WTC11 (cell line): ENCODE data around the gene TRIM9. TPM values are rescaled to one million over a fixed set of nuclear protein-coding genes. Genes with fewer than 3 reads are reported as not detected.

Source experiments
- ATAC-seq: fragments of 200-7000 bp; cut with Tn5 transposase; 2 replicates; pipeline ENCODE4 v1.10.0; 2021; ENCODE audit warnings: mild to moderate bottlenecking, moderate library complexity
- CTCF ChIA-PET: fragments of 300-600 bp; sonication (Branson Sonifier 250); formaldehyde crosslinking; loops from one replicate; lab custom pipeline; 2021; ENCODE audit warnings: antibody characterized with exemption; lab: Charles Lee
- POLR2A ChIA-PET: fragments of 350-600 bp; sonication (Branson Sonifier 250); formaldehyde crosslinking; loops from one replicate; lab custom pipeline; 2021; ENCODE audit warnings: antibody characterized with exemption; lab: Charles Lee
- DNase-seq: peaks from one replicate; pipeline ENCODE4 v3.0.0; 2021; ENCODE audit warnings: low spot score
- H3K27ac Mint-ChIP-seq: 2 replicates; pipeline ENCODE4 v1.8.0; 2021; ENCODE audit warnings: mixed read lengths
- H3K27me3 Mint-ChIP-seq: 2 replicates; pipeline ENCODE4 v1.8.0; 2021; ENCODE audit warnings: low read depth, mild to moderate bottlenecking, moderate library complexity, mixed read lengths
- H3K36me3 Mint-ChIP-seq: 2 replicates; pipeline ENCODE4 v1.8.0; 2021; ENCODE audit warnings: mixed read lengths
- H3K4me1 Mint-ChIP-seq: 2 replicates; pipeline ENCODE4 v1.8.0; 2022; ENCODE audit warnings: mixed read lengths
- H3K4me3 Mint-ChIP-seq: 2 replicates; pipeline ENCODE4 v1.8.0; 2021; ENCODE audit warnings: mild to moderate bottlenecking, moderate library complexity, mixed read lengths
- H3K9me3 Mint-ChIP-seq: 2 replicates; pipeline ENCODE4 v1.8.0; 2021; ENCODE audit warnings: mixed read lengths
- CBFB ChIP-seq: sonication (generic); formaldehyde crosslinking; IDR thresholded peaks from 2 replicates; pipeline ENCODE4 v1.8.1; 2022; ENCODE audit warnings: mild to moderate bottlenecking, low read depth, missing genetic modification reagents
- CREB1 ChIP-seq: sonication (generic); formaldehyde crosslinking; IDR thresholded peaks from 2 replicates; pipeline ENCODE4 v1.8.0; 2023; ENCODE audit warnings: mild to moderate bottlenecking, missing genetic modification reagents
- ELF4 ChIP-seq: sonication (generic); formaldehyde crosslinking; IDR thresholded peaks from 2 replicates; pipeline ENCODE4 v1.8.1; 2022; ENCODE audit warnings: low read depth, mild to moderate bottlenecking, moderate library complexity, missing genetic modification reagents
- ETV6 ChIP-seq: sonication (generic); formaldehyde crosslinking; IDR thresholded peaks from 2 replicates; pipeline ENCODE4 v1.8.1; 2022; ENCODE audit warnings: mild to moderate bottlenecking, missing genetic modification reagents
- GABPB1 ChIP-seq: sonication (generic); formaldehyde crosslinking; IDR thresholded peaks from 2 replicates; pipeline ENCODE4 v1.8.1; 2023; ENCODE audit warnings: mild to moderate bottlenecking, missing genetic modification reagents
- HMGA2 ChIP-seq: fragments of 250-450 bp; sonication (Bioruptor Pico); IDR thresholded peaks from 2 replicates; pipeline ENCODE4 v1.4.0; 2021; ENCODE audit warnings: mild to moderate bottlenecking, moderate library complexity
- JAZF1 ChIP-seq: fragments of 250-450 bp; sonication (Bioruptor Pico); IDR thresholded peaks from 2 replicates; pipeline ENCODE4 v1.9.0; 2021; ENCODE audit warnings: moderate library complexity, mild to moderate bottlenecking, inconsistent platforms
- NR1H2 ChIP-seq: sonication (generic); formaldehyde crosslinking; IDR thresholded peaks from 2 replicates; pipeline ENCODE4 v1.9.0; 2021; ENCODE audit warnings: mild to moderate bottlenecking, moderate library complexity, missing genetic modification reagents
- NR2C2 ChIP-seq: sonication (generic); formaldehyde crosslinking; IDR thresholded peaks from 2 replicates; pipeline ENCODE4 v1.8.0; 2022; ENCODE audit warnings: mild to moderate bottlenecking, missing genetic modification reagents
- TEAD4 ChIP-seq: sonication (generic); formaldehyde crosslinking; IDR thresholded peaks from 2 replicates; pipeline ENCODE4 v1.8.0; 2022; ENCODE audit warnings: mild to moderate bottlenecking, missing genetic modification reagents
- ZNF219 ChIP-seq: sonication (generic); formaldehyde crosslinking; IDR thresholded peaks from 2 replicates; pipeline ENCODE4 v1.8.0; 2023; ENCODE audit warnings: missing genetic modification reagents, mild to moderate bottlenecking, borderline replicate concordance
- ZNF416 ChIP-seq: fragments of 250-450 bp; sonication (Bioruptor Pico); IDR thresholded peaks from 2 replicates; pipeline ENCODE4 v1.9.0; 2021; ENCODE audit warnings: mild to moderate bottlenecking, inconsistent platforms
- total RNA-seq: library from RNA; stranded (reverse); gene quantifications from 3 replicates; pipeline ENCODE4 v1.2.3, GENCODE V29; 2021
- TF ChIP-seq, protein P1 (sequence below): fragments of 250-450 bp; sonication (Bioruptor Pico); IDR thresholded peaks from 2 replicates; pipeline ENCODE4 v1.9.0; 2021; ENCODE audit warnings: mild to moderate bottlenecking
- TF ChIP-seq, protein P2 (sequence below): sonication (generic); formaldehyde crosslinking; IDR thresholded peaks from 2 replicates; pipeline ENCODE4 v1.8.0; 2023; ENCODE audit warnings: missing genetic modification reagents, mild to moderate bottlenecking, borderline replicate concordance
- TF ChIP-seq, protein P3 (sequence below): sonication (generic); formaldehyde crosslinking; IDR thresholded peaks from 2 replicates; pipeline ENCODE4 v1.8.1; 2022; ENCODE audit warnings: low read depth, mild to moderate bottlenecking, moderate library complexity, missing genetic modification reagents, borderline replicate concordance
- TF ChIP-seq, protein P4 (sequence below): fragments of 250-450 bp; sonication (Bioruptor Pico); IDR thresholded peaks from 2 replicates; pipeline ENCODE4 v1.9.0; 2021; ENCODE audit warnings: mild to moderate bottlenecking
- TF ChIP-seq, protein P5 (sequence below): sonication (generic); formaldehyde crosslinking; IDR thresholded peaks from 2 replicates; pipeline ENCODE4 v1.8.0; 2022; ENCODE audit warnings: missing genetic modification reagents
- TF ChIP-seq, protein P6 (sequence below): sonication (generic); formaldehyde crosslinking; IDR thresholded peaks from 2 replicates; pipeline ENCODE4 v1.8.1; 2022; ENCODE audit warnings: missing genetic modification reagents, borderline replicate concordance
- TF ChIP-seq, protein P7 (sequence below): sonication (generic); formaldehyde crosslinking; IDR thresholded peaks from 2 replicates; pipeline ENCODE4 v1.8.1; 2023; ENCODE audit warnings: mild to moderate bottlenecking, missing genetic modification reagents, moderate library complexity

The TRIM9 gene
- total RNA-seq, 1 experiment from 2014 or later, result 4.0 TPM

DNA sequence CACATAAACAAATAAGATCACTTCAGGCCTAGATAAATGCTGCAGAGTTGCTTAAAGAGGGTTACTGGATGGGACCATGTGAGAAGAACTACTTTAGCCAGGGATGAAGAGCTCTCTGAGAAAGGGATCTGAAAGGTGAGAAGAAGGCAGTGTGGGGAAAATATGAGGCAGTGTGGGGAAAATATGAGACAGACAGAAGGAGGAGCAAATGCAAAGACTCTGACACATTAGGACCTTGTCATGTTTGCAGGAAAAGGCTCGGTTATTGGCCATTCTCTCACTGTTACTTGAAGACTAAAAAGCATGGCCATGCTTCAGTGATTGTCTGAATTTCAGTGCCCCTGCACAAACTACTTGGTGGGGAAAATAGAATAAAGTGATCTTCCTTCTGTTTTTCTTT lies 22.7 kb upstream of the TRIM9 start (continued):
- TF ChIP-seq, protein P1, sequence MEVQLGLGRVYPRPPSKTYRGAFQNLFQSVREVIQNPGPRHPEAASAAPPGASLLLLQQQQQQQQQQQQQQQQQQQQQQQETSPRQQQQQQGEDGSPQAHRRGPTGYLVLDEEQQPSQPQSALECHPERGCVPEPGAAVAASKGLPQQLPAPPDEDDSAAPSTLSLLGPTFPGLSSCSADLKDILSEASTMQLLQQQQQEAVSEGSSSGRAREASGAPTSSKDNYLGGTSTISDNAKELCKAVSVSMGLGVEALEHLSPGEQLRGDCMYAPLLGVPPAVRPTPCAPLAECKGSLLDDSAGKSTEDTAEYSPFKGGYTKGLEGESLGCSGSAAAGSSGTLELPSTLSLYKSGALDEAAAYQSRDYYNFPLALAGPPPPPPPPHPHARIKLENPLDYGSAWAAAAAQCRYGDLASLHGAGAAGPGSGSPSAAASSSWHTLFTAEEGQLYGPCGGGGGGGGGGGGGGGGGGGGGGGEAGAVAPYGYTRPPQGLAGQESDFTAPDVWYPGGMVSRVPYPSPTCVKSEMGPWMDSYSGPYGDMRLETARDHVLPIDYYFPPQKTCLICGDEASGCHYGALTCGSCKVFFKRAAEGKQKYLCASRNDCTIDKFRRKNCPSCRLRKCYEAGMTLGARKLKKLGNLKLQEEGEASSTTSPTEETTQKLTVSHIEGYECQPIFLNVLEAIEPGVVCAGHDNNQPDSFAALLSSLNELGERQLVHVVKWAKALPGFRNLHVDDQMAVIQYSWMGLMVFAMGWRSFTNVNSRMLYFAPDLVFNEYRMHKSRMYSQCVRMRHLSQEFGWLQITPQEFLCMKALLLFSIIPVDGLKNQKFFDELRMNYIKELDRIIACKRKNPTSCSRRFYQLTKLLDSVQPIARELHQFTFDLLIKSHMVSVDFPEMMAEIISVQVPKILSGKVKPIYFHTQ (CRISPR knock-in tag), result no peak
- TF ChIP-seq HMGA2, result no peak

DNA sequence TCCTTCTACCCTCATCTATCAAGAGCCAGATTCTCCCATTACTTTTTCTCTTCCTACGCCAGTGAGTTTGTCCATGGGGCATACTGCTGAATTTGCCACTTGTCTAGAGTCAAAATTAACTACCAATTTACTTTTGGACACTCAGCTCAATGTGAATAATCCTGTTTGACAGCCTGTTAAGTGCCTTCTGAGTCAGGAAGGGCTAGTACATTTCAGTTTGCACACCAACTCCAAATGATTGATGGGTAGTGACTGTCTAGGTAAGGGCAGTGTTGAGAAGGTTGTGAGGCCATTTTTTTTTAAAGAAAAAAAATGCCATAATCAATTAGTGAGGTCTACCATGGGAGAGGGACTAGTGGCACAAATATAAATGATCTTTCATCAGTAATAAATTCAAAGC lies 21.8 kb upstream of the TRIM9 start:
- no peak overlapping the region for H3K27ac Mint-ChIP-seq
- CTCF ChIA-PET, result no interaction called here
- no peaks in the 10 kb centered on the region for H3K36me3 Mint-ChIP-seq
- no peak for TF ChIP-seq TEAD4 (CRISPR knock-in tag)
- no peak for TF ChIP-seq JAZF1 (CRISPR knock-in tag)
- TF ChIP-seq, protein P2, sequence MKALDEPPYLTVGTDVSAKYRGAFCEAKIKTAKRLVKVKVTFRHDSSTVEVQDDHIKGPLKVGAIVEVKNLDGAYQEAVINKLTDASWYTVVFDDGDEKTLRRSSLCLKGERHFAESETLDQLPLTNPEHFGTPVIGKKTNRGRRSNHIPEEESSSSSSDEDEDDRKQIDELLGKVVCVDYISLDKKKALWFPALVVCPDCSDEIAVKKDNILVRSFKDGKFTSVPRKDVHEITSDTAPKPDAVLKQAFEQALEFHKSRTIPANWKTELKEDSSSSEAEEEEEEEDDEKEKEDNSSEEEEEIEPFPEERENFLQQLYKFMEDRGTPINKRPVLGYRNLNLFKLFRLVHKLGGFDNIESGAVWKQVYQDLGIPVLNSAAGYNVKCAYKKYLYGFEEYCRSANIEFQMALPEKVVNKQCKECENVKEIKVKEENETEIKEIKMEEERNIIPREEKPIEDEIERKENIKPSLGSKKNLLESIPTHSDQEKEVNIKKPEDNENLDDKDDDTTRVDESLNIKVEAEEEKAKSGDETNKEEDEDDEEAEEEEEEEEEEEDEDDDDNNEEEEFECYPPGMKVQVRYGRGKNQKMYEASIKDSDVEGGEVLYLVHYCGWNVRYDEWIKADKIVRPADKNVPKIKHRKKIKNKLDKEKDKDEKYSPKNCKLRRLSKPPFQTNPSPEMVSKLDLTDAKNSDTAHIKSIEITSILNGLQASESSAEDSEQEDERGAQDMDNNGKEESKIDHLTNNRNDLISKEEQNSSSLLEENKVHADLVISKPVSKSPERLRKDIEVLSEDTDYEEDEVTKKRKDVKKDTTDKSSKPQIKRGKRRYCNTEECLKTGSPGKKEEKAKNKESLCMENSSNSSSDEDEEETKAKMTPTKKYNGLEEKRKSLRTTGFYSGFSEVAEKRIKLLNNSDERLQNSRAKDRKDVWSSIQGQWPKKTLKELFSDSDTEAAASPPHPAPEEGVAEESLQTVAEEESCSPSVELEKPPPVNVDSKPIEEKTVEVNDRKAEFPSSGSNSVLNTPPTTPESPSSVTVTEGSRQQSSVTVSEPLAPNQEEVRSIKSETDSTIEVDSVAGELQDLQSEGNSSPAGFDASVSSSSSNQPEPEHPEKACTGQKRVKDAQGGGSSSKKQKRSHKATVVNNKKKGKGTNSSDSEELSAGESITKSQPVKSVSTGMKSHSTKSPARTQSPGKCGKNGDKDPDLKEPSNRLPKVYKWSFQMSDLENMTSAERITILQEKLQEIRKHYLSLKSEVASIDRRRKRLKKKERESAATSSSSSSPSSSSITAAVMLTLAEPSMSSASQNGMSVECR (CRISPR knock-in tag), result no peak
- TF ChIP-seq ZNF219, result no peak
- TF ChIP-seq, all 79 proteins: peak for 0
- H3K4me3 Mint-ChIP-seq, result no peak overlapping the region
- H3K27me3 Mint-ChIP-seq, result no peaks in the 10 kb centered on the region
- ATAC-seq (no peak), DNase-seq (no peak)
- peaks cover 24% of the 10 kb centered on the region for H3K4me1 Mint-ChIP-seq
- POLR2A ChIA-PET, result no interaction called here
- H3K9me3 Mint-ChIP-seq, result no peaks in the 10 kb centered on the region

DNA sequence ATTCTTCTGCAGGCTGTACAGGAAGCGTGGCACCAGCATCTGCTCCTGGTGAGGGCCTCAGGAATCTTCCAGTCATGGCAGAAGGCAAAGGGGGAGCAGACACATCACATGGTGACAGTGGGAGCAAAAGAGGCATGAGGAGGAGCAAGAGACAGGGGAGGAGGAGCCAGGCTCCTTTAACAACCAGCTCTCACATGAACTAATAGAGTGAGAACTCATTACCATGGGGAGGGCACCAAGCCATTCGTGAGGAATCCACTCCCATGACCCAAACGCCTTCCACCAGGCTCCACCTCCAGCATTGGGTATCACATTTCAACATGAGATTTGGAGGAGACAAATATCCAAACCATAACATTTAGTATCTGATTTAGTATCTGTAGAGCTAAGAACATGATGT lies 14.7 kb upstream of the TRIM9 start:
- H3K27ac Mint-ChIP-seq, result no peak overlapping the region
- POLR2A ChIA-PET, result no interaction called here
- ATAC-seq (peak; percentile 82), DNase-seq (no peak)
- no peaks in the 10 kb centered on the region for H3K36me3 Mint-ChIP-seq
- no peak overlapping the region for H3K4me3 Mint-ChIP-seq
- H3K4me1 Mint-ChIP-seq, result peaks cover 3% of the 10 kb centered on the region
- H3K9me3 Mint-ChIP-seq, result peaks cover 5% of the 10 kb centered on the region; the same call in 1 of the 2 replicates
- H3K27me3 Mint-ChIP-seq, result no peaks in the 10 kb centered on the region; the same call in 1 of the 2 replicates
- CTCF ChIA-PET, result interaction anchor here (0.6 to 1.0 kb wide), 2 partner anchors 15 to 667 kb away, joined by 3 to 4 read pairs; partner anchors contain the start of gene TRIM9
- TF ChIP-seq GABPB1, result no peak
- TF ChIP-seq NR2C2, result no peak
- TF ChIP-seq, protein P3, sequence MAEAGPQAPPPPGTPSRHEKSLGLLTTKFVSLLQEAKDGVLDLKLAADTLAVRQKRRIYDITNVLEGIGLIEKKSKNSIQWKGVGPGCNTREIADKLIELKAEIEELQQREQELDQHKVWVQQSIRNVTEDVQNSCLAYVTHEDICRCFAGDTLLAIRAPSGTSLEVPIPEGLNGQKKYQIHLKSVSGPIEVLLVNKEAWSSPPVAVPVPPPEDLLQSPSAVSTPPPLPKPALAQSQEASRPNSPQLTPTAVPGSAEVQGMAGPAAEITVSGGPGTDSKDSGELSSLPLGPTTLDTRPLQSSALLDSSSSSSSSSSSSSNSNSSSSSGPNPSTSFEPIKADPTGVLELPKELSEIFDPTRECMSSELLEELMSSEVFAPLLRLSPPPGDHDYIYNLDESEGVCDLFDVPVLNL, result no peak
- no peak for TF ChIP-seq ETV6 (CRISPR knock-in tag)
- no peak for TF ChIP-seq CBFB (CRISPR knock-in tag)
- TF ChIP-seq, protein P4, sequence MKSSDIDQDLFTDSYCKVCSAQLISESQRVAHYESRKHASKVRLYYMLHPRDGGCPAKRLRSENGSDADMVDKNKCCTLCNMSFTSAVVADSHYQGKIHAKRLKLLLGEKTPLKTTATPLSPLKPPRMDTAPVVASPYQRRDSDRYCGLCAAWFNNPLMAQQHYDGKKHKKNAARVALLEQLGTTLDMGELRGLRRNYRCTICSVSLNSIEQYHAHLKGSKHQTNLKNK (CRISPR knock-in tag), result no peak
- no peak for TF ChIP-seq CREB1
- TF ChIP-seq, protein P5, sequence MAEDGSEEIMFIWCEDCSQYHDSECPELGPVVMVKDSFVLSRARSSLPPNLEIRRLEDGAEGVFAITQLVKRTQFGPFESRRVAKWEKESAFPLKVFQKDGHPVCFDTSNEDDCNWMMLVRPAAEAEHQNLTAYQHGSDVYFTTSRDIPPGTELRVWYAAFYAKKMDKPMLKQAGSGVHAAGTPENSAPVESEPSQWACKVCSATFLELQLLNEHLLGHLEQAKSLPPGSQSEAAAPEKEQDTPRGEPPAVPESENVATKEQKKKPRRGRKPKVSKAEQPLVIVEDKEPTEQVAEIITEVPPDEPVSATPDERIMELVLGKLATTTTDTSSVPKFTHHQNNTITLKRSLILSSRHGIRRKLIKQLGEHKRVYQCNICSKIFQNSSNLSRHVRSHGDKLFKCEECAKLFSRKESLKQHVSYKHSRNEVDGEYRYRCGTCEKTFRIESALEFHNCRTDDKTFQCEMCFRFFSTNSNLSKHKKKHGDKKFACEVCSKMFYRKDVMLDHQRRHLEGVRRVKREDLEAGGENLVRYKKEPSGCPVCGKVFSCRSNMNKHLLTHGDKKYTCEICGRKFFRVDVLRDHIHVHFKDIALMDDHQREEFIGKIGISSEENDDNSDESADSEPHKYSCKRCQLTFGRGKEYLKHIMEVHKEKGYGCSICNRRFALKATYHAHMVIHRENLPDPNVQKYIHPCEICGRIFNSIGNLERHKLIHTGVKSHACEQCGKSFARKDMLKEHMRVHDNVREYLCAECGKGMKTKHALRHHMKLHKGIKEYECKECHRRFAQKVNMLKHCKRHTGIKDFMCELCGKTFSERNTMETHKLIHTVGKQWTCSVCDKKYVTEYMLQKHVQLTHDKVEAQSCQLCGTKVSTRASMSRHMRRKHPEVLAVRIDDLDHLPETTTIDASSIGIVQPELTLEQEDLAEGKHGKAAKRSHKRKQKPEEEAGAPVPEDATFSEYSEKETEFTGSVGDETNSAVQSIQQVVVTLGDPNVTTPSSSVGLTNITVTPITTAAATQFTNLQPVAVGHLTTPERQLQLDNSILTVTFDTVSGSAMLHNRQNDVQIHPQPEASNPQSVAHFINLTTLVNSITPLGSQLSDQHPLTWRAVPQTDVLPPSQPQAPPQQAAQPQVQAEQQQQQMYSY (CRISPR knock-in tag), result no peak
- no peak for TF ChIP-seq ELF4 (CRISPR knock-in tag)
- TF ChIP-seq, protein P6, sequence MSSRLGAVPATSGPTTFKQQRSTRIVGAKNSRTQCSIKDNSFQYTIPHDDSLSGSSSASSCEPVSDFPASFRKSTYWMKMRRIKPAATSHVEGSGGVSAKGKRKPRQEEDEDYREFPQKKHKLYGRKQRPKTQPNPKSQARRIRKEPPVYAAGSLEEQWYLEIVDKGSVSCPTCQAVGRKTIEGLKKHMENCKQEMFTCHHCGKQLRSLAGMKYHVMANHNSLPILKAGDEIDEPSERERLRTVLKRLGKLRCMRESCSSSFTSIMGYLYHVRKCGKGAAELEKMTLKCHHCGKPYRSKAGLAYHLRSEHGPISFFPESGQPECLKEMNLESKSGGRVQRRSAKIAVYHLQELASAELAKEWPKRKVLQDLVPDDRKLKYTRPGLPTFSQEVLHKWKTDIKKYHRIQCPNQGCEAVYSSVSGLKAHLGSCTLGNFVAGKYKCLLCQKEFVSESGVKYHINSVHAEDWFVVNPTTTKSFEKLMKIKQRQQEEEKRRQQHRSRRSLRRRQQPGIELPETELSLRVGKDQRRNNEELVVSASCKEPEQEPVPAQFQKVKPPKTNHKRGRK (CRISPR knock-in tag), result no peak
- no peak for TF ChIP-seq JAZF1 (CRISPR knock-in tag)
- no peak for TF ChIP-seq ZNF416
- TF ChIP-seq, protein P7, sequence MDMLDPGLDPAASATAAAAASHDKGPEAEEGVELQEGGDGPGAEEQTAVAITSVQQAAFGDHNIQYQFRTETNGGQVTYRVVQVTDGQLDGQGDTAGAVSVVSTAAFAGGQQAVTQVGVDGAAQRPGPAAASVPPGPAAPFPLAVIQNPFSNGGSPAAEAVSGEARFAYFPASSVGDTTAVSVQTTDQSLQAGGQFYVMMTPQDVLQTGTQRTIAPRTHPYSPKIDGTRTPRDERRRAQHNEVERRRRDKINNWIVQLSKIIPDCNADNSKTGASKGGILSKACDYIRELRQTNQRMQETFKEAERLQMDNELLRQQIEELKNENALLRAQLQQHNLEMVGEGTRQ (CRISPR knock-in tag), result no peak
- no peak for TF ChIP-seq NR1H2 (CRISPR knock-in tag)
